Esophagus muscularis mucosa (tissue), 4 donors: Measurements from ENCODE around the gene BMP3. TPM values are rescaled to one million over a fixed set of nuclear protein-coding genes. Genes with fewer than 3 reads are reported as not detected.
A peak's percentile ranks its signal among the peaks of the same experiment; 100 is the strongest.

Source experiments
- DNase-seq: peaks from one replicate; pipeline ENCODE4 v3.0.0-alpha.2; 2017; ENCODE audit errors: extremely low spot score
- H3K27ac ChIP-seq, 4 donors: fragments of 200-600 bp; sonication (generic); replicated peaks in 1 of 4; 1 replicate in 3 of 4; 2 replicates in 1 of 4; pipeline ENCODE4 v1.5.1; 2016 to 2019; ENCODE audit warnings: mild to moderate bottlenecking in 1 of 4
- H3K27me3 ChIP-seq, 4 donors: fragments of 200-600 bp; sonication (generic); one replicate each; pipeline versions ENCODE4 v1.5.1 to v1.6.0; 2016 to 2019
- H3K36me3 ChIP-seq, 4 donors: fragments of 200-600 bp; sonication (generic); one replicate each; pipeline ENCODE4 v1.5.1; 2016 to 2019
- H3K4me1 ChIP-seq, 4 donors: fragments of 200-600 bp; sonication (generic); one replicate each; pipeline ENCODE4 v1.5.1; 2016 to 2019
- H3K4me3 ChIP-seq, 4 donors: fragments of 200-600 bp; sonication (generic); 1 replicate in 2 of 4; 2 replicates in 2 of 4; pipeline ENCODE4 v1.5.1; 2016 to 2019; ENCODE audit warnings: mild to moderate bottlenecking in 4 of 4, moderate library complexity in 1 of 4
- H3K9me3 ChIP-seq, 4 donors: fragments of 200-600 bp; sonication (generic); 1 replicate in 3 of 4; 2 replicates in 1 of 4; pipeline ENCODE4 v1.5.1; 2016 to 2019
- CTCF ChIP-seq, 3 experiments: fragments of 200-600 bp in 2 of 3; fragments of 450-650 bp in 1 of 3; sonication (generic) in 2 of 3; IDR thresholded peaks; one replicate each; pipeline ENCODE4 v1.5.1; 2017 to 2019; ENCODE audit warnings: antibody characterized with exemption in 3 of 3, mild to moderate bottlenecking in 2 of 3, moderate library complexity in 1 of 3
- EP300 ChIP-seq: sonication (generic); formaldehyde crosslinking; IDR thresholded peaks from one replicate; pipeline ENCODE4 v1.6.1; 2017; ENCODE audit warnings: antibody characterized with exemption
- POLR2A ChIP-seq: fragments of 450-650 bp; IDR thresholded peaks from one replicate; pipeline ENCODE4 v1.6.1; 2017; ENCODE audit warnings: antibody characterized with exemption, moderate library complexity, mild to moderate bottlenecking, low read depth
- POLR2AphosphoS5 ChIP-seq, 2 donors: sonication (generic); formaldehyde crosslinking; IDR thresholded peaks; one replicate each; pipeline ENCODE4 v1.6.1; 2017; ENCODE audit warnings: antibody characterized with exemption in 2 of 2
- WGBS: methylation state at CpG from one replicate; pipeline ENCODE4 v1.1.5; 2018; 5-methylcytosine and 5-hydroxymethylcytosine counted together
- intact Hi-C: fragments of 100-400 bp; cut with DNase I; formaldehyde crosslinking; loops from one replicate; pipeline ENCODE4 v1.15.1; 2023
- total RNA-seq, 4 donors: library from RNA; depleted of rRNA; stranded (reverse); fragments of >200 nt; gene quantifications; one replicate each; pipeline versions ENCODE4 v1.1.0 to v1.2.1, GENCODE V29; 2016

Gene BMP3
- total RNA-seq, 4 donors from 2014 or later, result 15.7 to 23.8 (median 18.0) TPM

DNA sequence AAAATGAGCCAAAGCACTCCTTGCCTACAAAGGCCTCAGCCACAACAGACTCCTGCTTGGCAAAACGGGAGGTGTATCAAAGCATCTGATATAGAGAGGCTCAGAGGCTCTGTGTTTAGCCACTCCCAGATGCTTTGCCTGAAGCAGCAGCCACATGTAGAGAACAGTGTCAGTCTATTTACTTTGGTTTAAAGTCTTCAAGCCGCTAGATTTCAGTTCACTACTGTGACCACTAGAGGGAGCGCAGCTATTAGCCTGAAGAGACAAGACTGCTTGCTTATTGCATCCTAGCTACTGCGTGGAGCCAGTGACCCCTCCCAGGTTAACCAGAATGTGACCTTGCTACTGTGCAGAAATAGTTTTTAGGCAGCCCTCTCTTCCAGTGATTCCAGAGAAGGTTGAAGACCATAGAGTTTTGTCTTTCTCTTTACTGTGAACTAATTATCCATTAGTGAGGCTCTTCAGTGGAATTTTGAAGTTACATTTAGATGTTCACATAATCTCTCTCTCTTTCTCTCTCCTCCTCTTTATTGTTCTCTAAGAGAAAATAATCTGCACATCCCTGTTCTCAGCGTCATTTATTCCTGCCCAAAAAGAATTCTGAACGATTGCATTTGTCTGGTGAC lies 39.3 kb downstream of the BMP3 start:
- H3K27ac ChIP-seq, result no peak overlapping the region
- TF ChIP-seq EP300 (no peak), CTCF (IDR thresholded peaks at IDR 0.05) (peak; percentile 85 to 91 (median 90))
- H3K4me1 ChIP-seq, result peaks cover 0 to 5% (median 3%) of the 10 kb centered on the region in 4 donors
- intact Hi-C loops, result loop anchor here (2.0 kb wide), 2 partner anchors 189 to 281 kb away; no protein-coding TSS in a partner anchor
- 12% methylated on average over 6 of the region's 6 CpGs for WGBS
- H3K27me3 ChIP-seq, result no peaks in the 10 kb centered on the region
- no peaks in the 10 kb centered on the region for H3K36me3 ChIP-seq
- no peak overlapping the region for H3K4me3 ChIP-seq
- H3K9me3 ChIP-seq, result no peaks in the 10 kb centered on the region
- no peak for DNase-seq

DNA sequence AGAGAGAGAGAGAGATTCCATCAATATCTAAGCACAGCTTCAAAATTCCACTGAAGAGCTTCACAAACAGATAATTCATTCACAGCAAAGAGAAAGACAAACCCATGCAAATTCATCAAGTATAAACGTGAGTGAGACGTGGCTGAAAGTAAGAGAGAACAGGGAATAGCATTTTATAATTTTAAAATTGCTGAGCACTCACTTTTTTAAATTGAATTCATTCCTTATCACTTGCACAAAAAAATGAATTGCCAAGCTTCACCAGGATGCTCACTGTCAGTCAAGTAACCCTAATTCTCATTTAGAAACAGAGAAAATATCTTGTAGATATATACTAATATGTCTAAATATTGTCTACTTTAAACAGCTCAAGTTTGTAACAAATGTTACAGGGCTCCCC lies 40.5 kb downstream of the BMP3 start:
- intact Hi-C loops, result loop anchor here (2.0 kb wide), 1 partner anchor 188 kb away; no protein-coding TSS in a partner anchor
- 69% methylated on average over 2 of the region's 2 CpGs for WGBS
- TF ChIP-seq POLR2A, result no peak
- TF ChIP-seq EP300, result no peak

GRCh38 chr4:81081156-81081555 lies 50.6 kb downstream of the BMP3 start:
- H3K4me3 ChIP-seq, result no peak overlapping the region
- intact Hi-C loops, result no loop called here
- H3K4me1 ChIP-seq, result peaks cover 0 to 20% (median 4%) of the 10 kb centered on the region in 4 donors
- no peak for TF ChIP-seq EP300
- no peak for TF ChIP-seq CTCF (IDR thresholded peaks at IDR 0.05)
- TF ChIP-seq POLR2AphosphoS5 (IDR thresholded peaks at IDR 0.05), result no peak
- no peak for TF ChIP-seq POLR2A
- H3K36me3 ChIP-seq, result no peaks in the 10 kb centered on the region
- no peak for DNase-seq
- 95% methylated on average over 4 of the region's 5 CpGs for WGBS
- H3K9me3 ChIP-seq, result no peaks in the 10 kb centered on the region
- H3K27me3 ChIP-seq, result no peaks in the 10 kb centered on the region
- H3K27ac ChIP-seq, result no peak overlapping the region

More for the DNA sequence above, 40.5 kb downstream of the BMP3 start:
- no peak for DNase-seq
- peaks cover 0 to 5% (median 0%) of the 10 kb centered on the region in 4 donors for H3K4me1 ChIP-seq
- no peaks in the 10 kb centered on the region for H3K27me3 ChIP-seq
- H3K4me3 ChIP-seq, result no peak overlapping the region
- H3K27ac ChIP-seq, result no peak overlapping the region
- no peaks in the 10 kb centered on the region for H3K36me3 ChIP-seq
- H3K9me3 ChIP-seq, result no peaks in the 10 kb centered on the region

DNA sequence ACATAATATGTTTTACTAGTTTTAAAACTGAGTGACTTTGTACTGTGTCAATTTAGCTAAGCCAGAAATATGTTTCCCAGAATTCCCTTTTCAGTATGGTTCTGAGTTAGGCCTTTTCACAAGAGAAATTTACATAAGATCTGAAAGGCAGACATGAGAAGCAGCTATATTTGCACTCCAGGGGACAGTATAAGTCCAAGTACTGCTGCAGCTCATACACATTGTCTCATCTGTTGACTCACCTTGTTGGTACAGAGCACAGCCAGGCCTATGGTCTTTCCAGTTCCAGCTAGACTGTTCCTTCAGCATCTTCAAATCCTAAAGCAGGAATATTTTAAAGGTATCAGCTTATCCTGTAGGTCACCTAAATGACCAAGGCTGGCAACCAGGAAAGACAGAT lies 53.5 kb downstream of the BMP3 start:
- H3K27ac ChIP-seq, result no peak overlapping the region
- DNase-seq, result no peak
- H3K27me3 ChIP-seq, result no peaks in the 10 kb centered on the region
- TF ChIP-seq CTCF (IDR thresholded peaks at IDR 0.05), result peak in 1 of 3 experiments; percentile 31
- TF ChIP-seq POLR2A, result no peak
- H3K4me1 ChIP-seq, result peaks cover 0 to 9% (median 3%) of the 10 kb centered on the region in 4 donors
- H3K36me3 ChIP-seq, result no peaks in the 10 kb centered on the region
- no peak overlapping the region for H3K4me3 ChIP-seq
- no peaks in the 10 kb centered on the region for H3K9me3 ChIP-seq
- intact Hi-C loops, result no loop called here

DNA sequence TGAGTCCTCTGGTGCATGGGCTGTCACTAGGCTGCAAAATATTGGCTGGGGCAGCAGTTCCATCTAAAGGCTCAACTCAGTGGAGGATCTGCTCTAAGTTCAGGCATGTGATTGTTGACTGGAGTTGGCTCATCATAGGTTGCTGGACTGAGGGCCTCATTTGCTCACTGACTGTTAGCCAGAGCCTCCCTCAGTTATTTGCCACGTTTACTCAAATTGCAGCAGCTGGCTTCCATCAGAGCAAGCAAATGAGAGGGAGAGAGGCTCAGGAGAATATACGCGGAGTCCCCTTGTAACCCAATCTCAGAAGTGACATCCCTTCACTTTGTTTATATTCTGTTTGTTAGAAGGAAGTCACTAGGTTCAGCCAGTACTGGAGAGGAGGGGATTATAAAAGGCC lies 54.1 kb downstream of the BMP3 start:
- no peak overlapping the region for H3K4me3 ChIP-seq
- no peak overlapping the region for H3K27ac ChIP-seq
- H3K4me1 ChIP-seq, result peaks cover 0 to 9% (median 3%) of the 10 kb centered on the region in 4 donors
- no peaks in the 10 kb centered on the region for H3K9me3 ChIP-seq
- H3K36me3 ChIP-seq, result no peaks in the 10 kb centered on the region
- TF ChIP-seq CTCF (IDR thresholded peaks at IDR 0.05) (no peak), POLR2A (no peak), POLR2AphosphoS5 (IDR thresholded peaks at IDR 0.05) (no peak), EP300 (no peak)
- DNase-seq, result no peak
- H3K27me3 ChIP-seq, result no peaks in the 10 kb centered on the region
- no CpG with 5 or more reads among the region's 3 CpGs for WGBS
- intact Hi-C loops, result no loop called here
